Right cardiac atrium (tissue), 5 donors: ENCODE results near the gene ARHGEF2. TPM values are rescaled to one million over a fixed set of nuclear protein-coding genes. Genes with fewer than 3 reads are reported as not detected.
A peak's percentile ranks its signal among the peaks of the same experiment; 100 is the strongest.

Experiments
- ATAC-seq, 2 donors: fragments of 200-7000 bp; cut with Tn5 transposase; one replicate each; pipeline versions ENCODE4 v1.8.0 to v1.9.1; 2020; ENCODE audit warnings: moderate library complexity in 2 of 2, mild to moderate bottlenecking in 1 of 2
- DNase-seq, 3 donors: peaks; one replicate each; pipeline ENCODE4 v3.0.0-alpha.2; 2020
- H3K27ac ChIP-seq: one replicate; pipeline ENCODE4 v1.5.1; 2013; ENCODE audit warnings: mild to moderate bottlenecking, low read length, control low read depth, moderate library complexity
- H3K27me3 ChIP-seq: one replicate; pipeline ENCODE4 v1.6.1; 2013; ENCODE audit not compliant: control insufficient read depth, insufficient read depth
- H3K4me1 ChIP-seq: one replicate; pipeline ENCODE4 v1.6.1; 2013; ENCODE audit warnings: low read length; ENCODE audit not compliant: control insufficient read depth, insufficient read depth
- H3K4me3 ChIP-seq: one replicate; pipeline ENCODE4 v1.5.1; 2013; ENCODE audit warnings: low read length, control low read depth
- H3K9me3 ChIP-seq: one replicate; pipeline ENCODE4 v1.6.1; 2013; ENCODE audit warnings: low read length; ENCODE audit not compliant: control insufficient read depth
- WGBS: extraction: QIAGEN DNeasy Blood & Tissue Kit; methylation state at CpG from one replicate; pipeline ENCODE4 v1.1.7; 2013; 5-methylcytosine and 5-hydroxymethylcytosine counted together
- intact Hi-C, 4 donors: fragments of 100-400 bp; cut with DNase I; formaldehyde crosslinking; loops; one replicate each; pipeline versions ENCODE4 v1.11.0 to v1.14.0; 2022 to 2023
- microRNA-seq, 2 donors: library from miRNA; unstranded; fragments of <30 nt; microRNA quantifications; one replicate each; pipeline ENCODE4 v1.2.0, GENCODE V29; 2020 to 2021
- polyA plus RNA-seq: library from polyadenylated mRNA; stranded (reverse); fragments of 200-250 nt; gene quantifications from one replicate; pipeline ENCODE4 v1.2.3, GENCODE V29; 2013
- total RNA-seq, 4 donors: library from RNA; stranded (reverse); fragmentation: NEBNext Ultra II Directional; extraction: Animal tissue kit (Norgen Biotek cat#: 25700); gene quantifications; one replicate each; pipeline ENCODE4 v1.2.1, GENCODE V29; 2021
- donor health status: healthy with polysubstance abuse.
- donor health status: DM: no; HTN: yes; CAD: no.
- donor health status: DM: no; HTN: no; CAD: no.
- donor health status: DM: no; HTN: yes; CAD: no; lungs with severe emphysema.
- donor health status: DM: yes; HTN: yes; CAD: no.

The ARHGEF2 gene
- total and polyA plus RNA-seq, 5 donors = 34.9 to 75.7 (median 62.7) TPM

- peaks cover 4% of the 10 kb centered on the region for H3K4me1 ChIP-seq
- H3K27ac ChIP-seq = peak overlapping the region; percentile 27
- H3K27me3 ChIP-seq = no peaks in the 10 kb centered on the region
- 66% methylated on average over 4 of the region's 4 CpGs for WGBS
- intact Hi-C loops = loop anchor here in 1 of 4 donors (10.0 kb wide), 1 partner anchor 45 kb away; no protein-coding TSS in a partner anchor
- ATAC-seq (peak; percentile 15 to 24), DNase-seq (no peak)
- no peaks in the 10 kb centered on the region for H3K9me3 ChIP-seq
- peak overlapping the region; percentile 96 for H3K4me3 ChIP-seq
Observed at GRCh38 chr1:155909894-155910293, 68.5 kb downstream of the ARHGEF2 start.

- Histone ChIP-seq H3K27ac (no peak overlapping the region), H3K4me1 (no peaks in the 10 kb centered on the region), H3K27me3 (no peaks in the 10 kb centered on the region), H3K9me3 (no peaks in the 10 kb centered on the region), H3K4me3 (no peak overlapping the region)
- DNase-seq (no peak), ATAC-seq (no peak)
- 96% methylated on average over 12 of the region's 12 CpGs for WGBS
- intact Hi-C loops = no loop called here
Observed at GRCh38 chr1:155904261-155904660, 74.1 kb downstream of the ARHGEF2 start.

- Histone ChIP-seq H3K4me3 (no peak overlapping the region), H3K9me3 (no peaks in the 10 kb centered on the region), H3K27ac (no peak overlapping the region), H3K27me3 (no peaks in the 10 kb centered on the region), H3K4me1 (no peaks in the 10 kb centered on the region)
- WGBS = 81% methylated on average over 4 of the region's 4 CpGs
- DNase-seq = no peak
- ATAC-seq = no peak
- intact Hi-C loops = no loop called here
Observed at GRCh38 chr1:155900161-155900560, 78.2 kb downstream of the ARHGEF2 start.

- H3K4me1 ChIP-seq = no peaks in the 10 kb centered on the region
- DNase-seq (no peak), ATAC-seq (no peak)
- 97% methylated on average over 2 of the region's 2 CpGs for WGBS
- no peak overlapping the region for H3K4me3 ChIP-seq
- no peaks in the 10 kb centered on the region for H3K9me3 ChIP-seq
- H3K27ac ChIP-seq = no peak overlapping the region
- intact Hi-C loops = no loop called here
- no peaks in the 10 kb centered on the region for H3K27me3 ChIP-seq
Observed at GRCh38 chr1:155899683-155900082, 78.7 kb downstream of the ARHGEF2 start.

- 69% methylated on average over 2 of the region's 2 CpGs for WGBS
Observed at GRCh38 chr1:155898888-155899287, 79.5 kb downstream of the ARHGEF2 start.

GRCh38 chr1:155897746-155898145 is 80.6 kb downstream of the ARHGEF2 start:
- Histone ChIP-seq H3K27me3 (no peaks in the 10 kb centered on the region), H3K4me1 (no peaks in the 10 kb centered on the region), H3K27ac (no peak overlapping the region), H3K9me3 (no peaks in the 10 kb centered on the region), H3K4me3 (no peak overlapping the region)
- no peak for DNase-seq
- ATAC-seq = no peak
- intact Hi-C loops = no loop called here
- WGBS = 81% methylated on average over 1 of the region's 1 CpG

More at GRCh38 chr1:155898888-155899287, 79.5 kb downstream of the ARHGEF2 start:
- no peak for DNase-seq
- no peaks in the 10 kb centered on the region for H3K9me3 ChIP-seq
- H3K4me1 ChIP-seq = no peaks in the 10 kb centered on the region
- H3K27ac ChIP-seq = no peak overlapping the region
- ATAC-seq = no peak
- no peaks in the 10 kb centered on the region for H3K27me3 ChIP-seq
- H3K4me3 ChIP-seq = no peak overlapping the region
- intact Hi-C loops = no loop called here

Small RNAs within 50 kb of the gene (microRNA-seq; reads per million reads assigned to microRNA genes)
- gene MIR6738 = 0 reads per million in 2 donors

Other genes starting within 250 kb of the ARHGEF2 start
- 10 to 100 TPM; 24.4 to 30.2 (median 27.1) TPM for gene GON4L, start 121.3 kb downstream of the ARHGEF2 start, total RNA-seq
- 13.8 TPM for gene GON4L, start 121.3 kb downstream of the ARHGEF2 start, polyA plus RNA-seq
- 10 to 100 TPM; 11.4 to 15.4 (median 14.4) TPM for gene SYT11, start 119.0 kb downstream of the ARHGEF2 start, total RNA-seq
- gene SYT11, start 119.0 kb downstream of the ARHGEF2 start, polyA plus RNA-seq = 4.7 TPM
- gene RIT1, start 67.2 kb downstream of the ARHGEF2 start, total RNA-seq = 10 to 100 TPM; 21.6 to 26.2 (median 22.5) TPM
- gene RIT1, start 67.2 kb downstream of the ARHGEF2 start, polyA plus RNA-seq = 9.4 TPM
- gene KHDC4, start 44.1 kb downstream of the ARHGEF2 start, total RNA-seq = 10 to 100 TPM; 24.0 to 29.3 (median 28.8) TPM
- 20.0 TPM for gene KHDC4, start 44.1 kb downstream of the ARHGEF2 start, polyA plus RNA-seq
- gene RXFP4, start 36.9 kb downstream of the ARHGEF2 start, total RNA-seq = not detected
- not detected for gene RXFP4, start 36.9 kb downstream of the ARHGEF2 start, polyA plus RNA-seq
- 100 to 1,000 TPM in 1 of 4 donors, 10 to 100 TPM in 3; 82.0 to 112 (median 93.1) TPM for gene SSR2, start 42.4 kb upstream of the ARHGEF2 start, total RNA-seq
- gene SSR2, start 42.4 kb upstream of the ARHGEF2 start, polyA plus RNA-seq = 93.3 TPM
- 10 to 100 TPM; 23.9 to 28.7 (median 27.0) TPM for gene UBQLN4, start 75.3 kb upstream of the ARHGEF2 start, total RNA-seq
- 13.7 TPM for gene UBQLN4, start 75.3 kb upstream of the ARHGEF2 start, polyA plus RNA-seq
- 10 to 100 TPM; 43.8 to 55.2 (median 51.5) TPM for gene LAMTOR2, start 76.2 kb upstream of the ARHGEF2 start, total RNA-seq
- 100 TPM for gene LAMTOR2, start 76.2 kb upstream of the ARHGEF2 start, polyA plus RNA-seq
- gene RAB25, start 82.6 kb upstream of the ARHGEF2 start, total RNA-seq = not detected
- 0.07 TPM for gene RAB25, start 82.6 kb upstream of the ARHGEF2 start, polyA plus RNA-seq
- under 1 TPM; 0.17 to 0.33 (median 0.19) TPM for gene MEX3A, start 103.9 kb upstream of the ARHGEF2 start, total RNA-seq
- gene MEX3A, start 103.9 kb upstream of the ARHGEF2 start, polyA plus RNA-seq = 0.25 TPM
- 100 to 1,000 TPM; 238 to 451 (median 281) TPM for gene LMNA, start 136.2 kb upstream of the ARHGEF2 start, total RNA-seq
- 247 TPM for gene LMNA, start 136.2 kb upstream of the ARHGEF2 start, polyA plus RNA-seq
- 1 to 10 TPM; 2.3 to 3.4 (median 2.7) TPM for gene SEMA4A, start 175.0 kb upstream of the ARHGEF2 start, total RNA-seq
- 3.7 TPM for gene SEMA4A, start 175.0 kb upstream of the ARHGEF2 start, polyA plus RNA-seq
- 10 to 100 TPM; 14.2 to 21.5 (median 15.7) TPM for gene SLC25A44, start 215.6 kb upstream of the ARHGEF2 start, total RNA-seq
- gene SLC25A44, start 215.6 kb upstream of the ARHGEF2 start, polyA plus RNA-seq = 8.6 TPM
- 10 to 100 TPM; 55.3 to 62.9 (median 59.5) TPM for gene PMF1, start 234.5 kb upstream of the ARHGEF2 start, total RNA-seq
- 93.6 TPM for gene PMF1, start 234.5 kb upstream of the ARHGEF2 start, polyA plus RNA-seq